HL-60 (cell line): ENCODE measurements around the gene NOP9.
"Not testable (repeated sequence)": the region's sequence is repeated elsewhere in the genome, so short reads cannot be mapped to it uniquely, and the experiment has no call there.

ENCODE experiments used
- DNase-seq, 2 experiments: peaks; one replicate each; pipeline ENCODE4 v3.0.0-alpha.2; 2010 to 2020; ENCODE audit warnings: low read depth in 1 of 2, low spot score in 1 of 2
- H3K27ac ChIP-seq: fragments of 250-450 bp; sonication (Bioruptor Pico); replicated peaks from 2 replicates; pipeline ENCODE4 v1.5.1; 2020; ENCODE audit warnings: mild to moderate bottlenecking, moderate library complexity
- H3K27me3 ChIP-seq: fragments of 250-450 bp; sonication (Bioruptor Pico); 2 replicates; pipeline ENCODE4 v1.5.1; 2021; ENCODE audit warnings: mild to moderate bottlenecking, moderate library complexity; ENCODE audit not compliant: insufficient read depth, poor library complexity, severe bottlenecking
- H3K4me3 ChIP-seq: replicated peaks from 2 replicates; pipeline ENCODE4 v1.5.1; 2011; ENCODE audit warnings: mild to moderate bottlenecking, control low read depth, low read length; ENCODE audit not compliant: insufficient read depth
- GABPA ChIP-seq: IDR thresholded peaks from 2 replicates; pipeline ENCODE4 v1.6.1; 2012; ENCODE audit warnings: low read depth
- POLR2AphosphoS5 ChIP-seq: IDR thresholded peaks from 2 replicates; pipeline ENCODE4 v1.6.1; 2012; ENCODE audit warnings: low read depth
- SPI1 ChIP-seq: IDR thresholded peaks from 2 replicates; pipeline ENCODE4 v1.6.1; 2012; ENCODE audit warnings: low read depth, mild to moderate bottlenecking, borderline replicate concordance
- TF ChIP-seq, protein P1 (sequence below): IDR thresholded peaks from one replicate; pipeline ENCODE4 v1.5.1; 2011; ENCODE audit warnings: low read length, control low read depth, inconsistent platforms; ENCODE audit not compliant: insufficient read depth
- TF ChIP-seq, protein P2 (sequence below): IDR thresholded peaks from 2 replicates; pipeline ENCODE4 v1.6.1; 2012; ENCODE audit warnings: low read depth; ENCODE audit not compliant: insufficient replicate concordance

Gene NOP9

DNA sequence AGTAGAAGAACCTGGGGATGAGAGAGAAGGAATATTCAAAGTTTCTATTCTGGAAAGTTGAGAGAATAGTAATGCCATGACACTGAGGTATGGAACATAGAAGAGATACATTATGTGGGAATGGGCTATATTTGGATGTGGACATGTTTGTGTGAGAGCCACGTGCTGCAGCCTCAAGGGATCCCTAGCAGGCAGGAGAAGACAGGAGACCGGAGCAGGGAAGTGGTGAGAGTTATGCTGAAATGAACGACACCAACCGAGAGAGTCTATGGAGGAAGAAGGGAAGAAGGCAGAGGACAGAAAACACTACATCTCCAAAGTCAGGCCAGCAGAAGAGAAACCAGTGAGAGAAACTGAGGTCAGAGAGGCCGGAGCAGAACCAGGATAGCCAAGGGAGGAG lies 50.1 kb downstream of the NOP9 start:
- DNase-seq: no peak
- TF ChIP-seq GABPA: no peak
- TF ChIP-seq, protein P1, sequence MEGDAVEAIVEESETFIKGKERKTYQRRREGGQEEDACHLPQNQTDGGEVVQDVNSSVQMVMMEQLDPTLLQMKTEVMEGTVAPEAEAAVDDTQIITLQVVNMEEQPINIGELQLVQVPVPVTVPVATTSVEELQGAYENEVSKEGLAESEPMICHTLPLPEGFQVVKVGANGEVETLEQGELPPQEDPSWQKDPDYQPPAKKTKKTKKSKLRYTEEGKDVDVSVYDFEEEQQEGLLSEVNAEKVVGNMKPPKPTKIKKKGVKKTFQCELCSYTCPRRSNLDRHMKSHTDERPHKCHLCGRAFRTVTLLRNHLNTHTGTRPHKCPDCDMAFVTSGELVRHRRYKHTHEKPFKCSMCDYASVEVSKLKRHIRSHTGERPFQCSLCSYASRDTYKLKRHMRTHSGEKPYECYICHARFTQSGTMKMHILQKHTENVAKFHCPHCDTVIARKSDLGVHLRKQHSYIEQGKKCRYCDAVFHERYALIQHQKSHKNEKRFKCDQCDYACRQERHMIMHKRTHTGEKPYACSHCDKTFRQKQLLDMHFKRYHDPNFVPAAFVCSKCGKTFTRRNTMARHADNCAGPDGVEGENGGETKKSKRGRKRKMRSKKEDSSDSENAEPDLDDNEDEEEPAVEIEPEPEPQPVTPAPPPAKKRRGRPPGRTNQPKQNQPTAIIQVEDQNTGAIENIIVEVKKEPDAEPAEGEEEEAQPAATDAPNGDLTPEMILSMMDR: no peak
- TF ChIP-seq, protein P2, sequence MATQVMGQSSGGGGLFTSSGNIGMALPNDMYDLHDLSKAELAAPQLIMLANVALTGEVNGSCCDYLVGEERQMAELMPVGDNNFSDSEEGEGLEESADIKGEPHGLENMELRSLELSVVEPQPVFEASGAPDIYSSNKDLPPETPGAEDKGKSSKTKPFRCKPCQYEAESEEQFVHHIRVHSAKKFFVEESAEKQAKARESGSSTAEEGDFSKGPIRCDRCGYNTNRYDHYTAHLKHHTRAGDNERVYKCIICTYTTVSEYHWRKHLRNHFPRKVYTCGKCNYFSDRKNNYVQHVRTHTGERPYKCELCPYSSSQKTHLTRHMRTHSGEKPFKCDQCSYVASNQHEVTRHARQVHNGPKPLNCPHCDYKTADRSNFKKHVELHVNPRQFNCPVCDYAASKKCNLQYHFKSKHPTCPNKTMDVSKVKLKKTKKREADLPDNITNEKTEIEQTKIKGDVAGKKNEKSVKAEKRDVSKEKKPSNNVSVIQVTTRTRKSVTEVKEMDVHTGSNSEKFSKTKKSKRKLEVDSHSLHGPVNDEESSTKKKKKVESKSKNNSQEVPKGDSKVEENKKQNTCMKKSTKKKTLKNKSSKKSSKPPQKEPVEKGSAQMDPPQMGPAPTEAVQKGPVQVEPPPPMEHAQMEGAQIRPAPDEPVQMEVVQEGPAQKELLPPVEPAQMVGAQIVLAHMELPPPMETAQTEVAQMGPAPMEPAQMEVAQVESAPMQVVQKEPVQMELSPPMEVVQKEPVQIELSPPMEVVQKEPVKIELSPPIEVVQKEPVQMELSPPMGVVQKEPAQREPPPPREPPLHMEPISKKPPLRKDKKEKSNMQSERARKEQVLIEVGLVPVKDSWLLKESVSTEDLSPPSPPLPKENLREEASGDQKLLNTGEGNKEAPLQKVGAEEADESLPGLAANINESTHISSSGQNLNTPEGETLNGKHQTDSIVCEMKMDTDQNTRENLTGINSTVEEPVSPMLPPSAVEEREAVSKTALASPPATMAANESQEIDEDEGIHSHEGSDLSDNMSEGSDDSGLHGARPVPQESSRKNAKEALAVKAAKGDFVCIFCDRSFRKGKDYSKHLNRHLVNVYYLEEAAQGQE: no peak
- TF ChIP-seq POLR2AphosphoS5: no peak
- no peak for TF ChIP-seq SPI1
- Histone ChIP-seq H3K27ac (no peak overlapping the region), H3K4me3 (no peak overlapping the region), H3K27me3 (no peaks in the 10 kb centered on the region)

DNA sequence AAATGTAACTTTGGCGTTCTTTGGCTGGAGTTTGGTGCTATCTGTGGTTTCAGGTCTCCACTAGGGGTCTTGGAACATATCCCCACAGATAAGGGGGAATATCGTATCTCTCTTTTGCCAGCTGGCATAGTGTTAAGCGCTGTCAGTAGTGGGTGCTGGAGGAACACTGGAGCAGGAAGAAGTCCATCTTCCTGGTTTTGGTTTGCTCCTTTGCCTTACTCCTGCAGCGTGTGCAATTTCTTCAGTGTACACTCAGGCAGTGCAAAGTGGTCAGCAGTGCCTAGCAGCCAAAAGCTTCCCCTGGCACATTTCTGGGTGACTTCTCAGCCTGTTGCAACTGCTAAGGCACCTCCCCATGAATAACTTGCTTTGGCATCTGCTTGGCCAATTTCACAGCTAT lies 51.9 kb downstream of the NOP9 start:
- H3K4me3 ChIP-seq: no peak overlapping the region
- H3K27ac ChIP-seq: no peak overlapping the region
- H3K27me3 ChIP-seq: no peaks in the 10 kb centered on the region
- TF ChIP-seq, protein P2: no peak
- no peak for TF ChIP-seq POLR2AphosphoS5
- TF ChIP-seq, protein P1: no peak
- no peak for TF ChIP-seq SPI1
- no peak for TF ChIP-seq GABPA
- no peak for DNase-seq

DNA sequence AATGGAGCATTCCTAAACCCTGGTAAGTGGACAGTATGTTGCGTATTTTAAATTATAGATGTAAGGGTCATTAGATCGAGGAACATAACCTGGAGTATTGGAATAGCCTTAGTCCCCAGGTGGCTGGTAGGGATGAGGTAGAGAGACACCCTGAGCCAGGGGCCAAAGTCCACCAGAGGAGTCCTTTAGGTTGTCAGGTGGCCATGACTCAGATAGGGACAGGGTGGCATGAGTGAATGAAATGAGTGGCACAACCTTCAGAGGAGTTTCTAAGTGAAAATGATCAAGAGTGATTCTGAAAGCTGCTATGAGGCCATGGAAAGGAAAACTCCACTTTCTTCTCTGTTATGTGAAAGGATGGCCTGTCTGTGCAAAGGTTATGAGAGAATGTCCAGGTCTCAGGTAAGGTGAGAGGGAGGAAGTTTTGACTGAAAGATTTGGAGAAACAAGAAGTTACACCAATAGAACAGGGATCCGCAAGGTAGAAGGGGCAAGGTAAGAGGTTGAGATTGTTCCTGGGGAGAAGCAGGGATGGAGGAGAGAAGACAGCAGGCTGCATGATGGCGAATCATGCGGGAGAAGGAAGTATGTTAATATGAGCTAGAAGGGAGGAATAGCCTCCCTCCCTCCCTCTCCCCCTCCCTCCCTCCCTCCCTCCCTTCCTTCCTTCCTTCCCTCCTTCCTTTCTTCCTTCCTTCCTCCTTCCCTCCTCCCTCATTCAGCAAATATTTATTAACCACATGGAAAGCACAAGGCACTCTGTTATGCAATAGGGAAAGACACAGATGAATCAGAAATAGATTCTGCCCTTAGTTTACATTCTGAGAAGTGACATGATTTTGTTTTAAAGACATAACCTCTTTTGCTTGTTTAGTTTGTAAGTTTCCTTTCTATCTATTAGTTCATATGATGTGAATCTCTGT lies 54.2 kb downstream of the NOP9 start:
- Histone ChIP-seq H3K27me3 (no peaks in the 10 kb centered on the region), H3K27ac (no peak overlapping the region), H3K4me3 (no peak overlapping the region)
- TF ChIP-seq GABPA (no peak), POLR2AphosphoS5 (no peak), SPI1 (no peak)
- TF ChIP-seq, protein P2: no peak
- TF ChIP-seq, protein P1: no peak
- peak in 1 of 2 experiments; percentile 38 for DNase-seq

DNA sequence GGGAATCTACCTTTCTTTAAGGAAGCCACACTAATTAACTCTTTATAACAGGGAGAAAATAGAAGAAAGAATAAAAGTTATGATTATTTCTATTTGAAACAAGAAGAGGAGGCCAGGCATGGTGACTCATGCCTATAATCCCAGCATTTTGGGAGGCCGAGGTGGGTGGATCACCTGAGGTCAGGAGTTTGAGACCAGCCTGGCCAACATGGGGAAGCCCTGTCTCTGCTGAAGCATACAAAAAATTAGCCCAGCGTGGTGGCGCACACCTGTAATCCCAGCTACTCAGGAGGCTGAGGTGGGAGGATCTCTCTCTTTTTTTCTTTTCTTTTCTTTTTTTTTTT lies 54.8 kb downstream of the NOP9 start:
- H3K27ac ChIP-seq, H3K4me3 ChIP-seq, H3K27me3 ChIP-seq, DNase-seq: not testable (repeated sequence)
